D721Med (cell line): ENCODE measurements around the gene TSPOAP1.

Experiments
- DNase-seq: peaks from one replicate; pipeline ENCODE4 v3.0.0; 2011; ENCODE audit warnings: low spot score; ENCODE audit not compliant: insufficient read length
- FAIRE-seq: peaks from 2 replicates; lab custom pipeline; 2011; peaks lifted over from hg19 to GRCh38; lab: Jason Lieb, UNC
- CTCF ChIP-seq: IDR thresholded peaks from 2 replicates; pipeline ENCODE4 v1.5.1; 2012; ENCODE audit warnings: mild to moderate bottlenecking, control low read depth; ENCODE audit not compliant: insufficient read depth; ENCODE audit errors: missing control alignments

TSPOAP1 gene

GRCh38 chr17:58310511-58311428 is 17.8 kb downstream of the TSPOAP1 start:
- FAIRE-seq (no peak), DNase-seq (peak; percentile 21)
- TF ChIP-seq CTCF: no peak

- FAIRE-seq: no peak
- no peak for TF ChIP-seq CTCF
- no peak for DNase-seq
These were observed 18.7 kb downstream of the TSPOAP1 start for GRCh38 chr17:58309918-58310259.

DNA sequence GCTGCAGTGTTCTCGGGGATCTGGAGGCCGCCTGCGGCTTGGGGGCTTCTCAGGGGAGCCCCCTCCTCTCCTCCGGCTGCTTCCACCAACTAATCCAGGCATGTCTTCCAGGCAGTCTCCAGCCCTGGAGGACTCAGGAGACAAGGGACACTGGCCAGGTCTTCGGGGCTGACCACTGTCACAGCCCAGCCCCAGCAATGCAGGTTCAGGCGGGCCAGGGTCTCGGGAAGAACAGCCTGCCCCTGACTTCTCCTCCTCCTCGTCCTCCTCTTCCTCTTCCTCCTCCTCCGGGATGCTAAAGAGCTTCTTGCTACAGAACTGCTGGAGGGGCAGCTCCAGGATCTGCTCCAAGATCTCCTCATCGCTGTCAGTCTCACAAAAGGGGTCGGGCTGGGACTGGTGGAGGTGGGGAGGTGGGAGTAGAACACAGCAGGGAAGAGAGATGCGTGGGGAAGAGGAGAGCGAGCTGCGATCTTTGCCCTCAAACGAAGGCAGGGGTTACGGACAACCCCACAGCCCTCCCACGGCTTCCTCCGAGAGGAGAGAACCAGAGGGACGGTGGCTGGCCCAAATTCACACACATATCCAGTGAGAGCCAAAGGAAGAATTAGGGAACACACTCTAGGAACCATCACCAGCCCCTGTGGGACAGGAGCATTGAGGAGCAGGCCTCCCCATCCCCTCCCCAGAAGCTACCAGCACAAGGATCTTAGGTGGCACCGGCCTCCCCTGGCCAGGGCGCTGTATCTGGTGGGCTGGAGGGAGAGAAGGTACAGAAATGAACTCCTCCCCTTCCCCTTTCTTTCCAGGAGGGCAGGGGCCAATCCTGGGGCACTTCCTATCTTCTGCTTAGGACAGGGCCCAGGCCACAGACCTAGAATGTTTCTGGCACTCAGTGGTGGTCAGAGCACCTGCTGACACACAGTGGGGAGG is 19.3 kb downstream of the TSPOAP1 start:
- DNase-seq (peak; percentile 16), FAIRE-seq (no peak)
- no peak for TF ChIP-seq CTCF

DNA sequence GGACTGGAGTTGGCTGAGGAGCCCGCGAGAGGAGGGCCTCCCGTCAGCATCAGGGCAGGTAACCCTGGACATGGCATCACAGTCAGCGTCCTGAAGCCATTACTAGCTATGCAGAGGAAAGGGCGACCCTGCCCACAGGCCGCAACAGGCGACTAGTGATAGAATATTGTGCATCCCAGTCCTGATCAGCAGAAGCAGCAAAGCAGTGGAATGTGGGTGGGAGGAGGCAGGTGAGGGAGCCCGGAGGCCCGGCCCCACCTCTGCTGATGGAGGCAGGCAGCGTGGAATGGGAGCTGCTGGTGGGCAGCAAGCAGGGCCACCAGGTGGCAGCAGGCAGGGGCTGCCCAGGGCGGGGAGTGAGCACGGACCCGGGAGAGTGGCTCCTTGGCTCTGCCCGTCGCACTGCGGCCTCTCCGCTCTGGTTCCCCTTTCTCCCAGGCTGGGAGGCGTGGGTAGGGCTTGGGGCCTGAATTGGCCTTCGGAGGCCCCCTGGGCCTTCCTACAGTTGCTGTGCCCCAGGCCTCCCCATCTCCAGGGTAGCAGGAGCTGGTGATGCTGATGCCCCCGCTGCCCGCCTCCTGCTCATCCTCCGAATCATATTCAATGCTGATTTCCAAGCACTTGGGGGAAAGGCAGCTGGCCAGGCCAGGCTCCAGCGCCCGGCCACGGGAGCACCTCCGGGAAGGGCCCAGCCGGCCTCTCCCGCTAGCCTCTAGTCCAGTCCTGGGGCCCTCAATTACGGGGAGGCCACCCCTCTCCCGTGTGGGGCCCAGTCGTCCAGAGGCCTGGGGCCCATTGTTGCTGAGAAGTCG is 20.2 kb downstream of the TSPOAP1 start:
- FAIRE-seq (no peak), DNase-seq (peak; percentile 29)
- TF ChIP-seq CTCF: peak; percentile 42

DNA sequence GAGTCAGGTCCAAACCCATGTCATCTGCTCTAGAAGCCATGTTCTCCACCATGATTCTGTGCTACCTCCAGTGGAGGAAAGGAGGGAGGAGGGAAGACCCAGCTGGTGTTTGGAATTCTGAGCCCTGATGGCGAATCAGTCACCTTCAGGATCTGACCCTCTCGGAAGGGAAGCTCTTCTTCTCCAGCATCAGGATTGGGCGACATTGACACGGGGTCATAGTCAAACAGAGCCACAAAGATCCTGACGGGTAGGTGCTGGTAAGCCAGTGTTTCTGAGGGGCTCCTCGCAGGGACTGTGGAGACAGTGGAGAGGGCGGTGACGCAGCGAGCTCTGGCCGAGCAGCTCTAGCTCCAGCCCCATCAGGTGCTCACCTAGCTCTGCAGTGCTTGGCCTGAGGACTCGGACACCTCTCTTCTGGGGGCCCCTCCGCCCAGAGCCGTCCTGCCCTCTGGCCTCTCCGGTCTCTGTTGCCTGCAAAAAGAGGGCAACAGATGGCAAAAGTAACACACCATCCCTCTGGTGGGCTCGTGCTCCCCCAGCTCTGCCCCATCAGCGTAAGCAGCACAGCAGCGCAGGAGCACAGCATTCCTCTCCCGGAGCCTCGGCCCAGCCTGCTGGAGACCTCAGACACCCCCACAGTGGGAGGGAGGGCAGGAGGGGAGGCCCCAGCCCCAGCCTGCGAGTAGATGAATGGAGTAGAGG is 21.0 kb downstream of the TSPOAP1 start:
- TF ChIP-seq CTCF: no peak
- FAIRE-seq (no peak), DNase-seq (peak; percentile 11)
